ENCODE results near the gene AGPAT1.

The AGPAT1 gene

GRCh38 chr6:32218167-32218566 lies 42.3 kb upstream of the AGPAT1 start:
- H3K9me3 ChIP-seq = no peaks in the 10 kb centered on the region
- H3K4me3 ChIP-seq (ENCODE audit: low read depth in 1 of 2, low read length in 1 of 2) = no peak overlapping the region
- TF ChIP-seq CTCF (IDR thresholded peaks at IDR 0.05) = no peak
- no peaks in the 10 kb centered on the region for H3K4me1 ChIP-seq (ENCODE audit: control insufficient read depth in 1 of 2, insufficient read depth in 1 of 2, low read depth in 1 of 2, low read length in 1 of 2)
- no peak overlapping the region for H3K27ac ChIP-seq
- no peaks in the 10 kb centered on the region for H3K27me3 ChIP-seq
- no peaks in the 10 kb centered on the region for H3K36me3 ChIP-seq

- Histone ChIP-seq H3K27me3 (no peaks in the 10 kb centered on the region), H3K36me3 (no peaks in the 10 kb centered on the region), H3K9me3 (no peaks in the 10 kb centered on the region), H3K4me3 (ENCODE audit: low read depth in 1 of 2, low read length in 1 of 2) (no peak overlapping the region), H3K27ac (no peak overlapping the region), H3K4me1 (ENCODE audit: control insufficient read depth in 1 of 2, insufficient read depth in 1 of 2, low read depth in 1 of 2, low read length in 1 of 2) (no peaks in the 10 kb centered on the region)
- no peak for TF ChIP-seq CTCF (IDR thresholded peaks at IDR 0.05)
Observed at GRCh38 chr6:32216998-32217397, 41.1 kb upstream of the AGPAT1 start.

GRCh38 chr6:32216285-32216684 lies 40.4 kb upstream of the AGPAT1 start:
- Histone ChIP-seq H3K9me3 (no peaks in the 10 kb centered on the region), H3K27ac (no peak overlapping the region), H3K4me1 (ENCODE audit: control insufficient read depth in 1 of 2, insufficient read depth in 1 of 2, low read depth in 1 of 2, low read length in 1 of 2) (no peaks in the 10 kb centered on the region), H3K4me3 (ENCODE audit: low read depth in 1 of 2, low read length in 1 of 2) (no peak overlapping the region), H3K27me3 (no peaks in the 10 kb centered on the region), H3K36me3 (no peaks in the 10 kb centered on the region)
- no peak for TF ChIP-seq CTCF (IDR thresholded peaks at IDR 0.05)

- H3K27ac ChIP-seq = no peak overlapping the region
- TF ChIP-seq CTCF (IDR thresholded peaks at IDR 0.05) = no peak
- no peak overlapping the region for H3K4me3 ChIP-seq (ENCODE audit: low read depth in 1 of 2, low read length in 1 of 2)
- H3K27me3 ChIP-seq = no peaks in the 10 kb centered on the region
- no peaks in the 10 kb centered on the region for H3K4me1 ChIP-seq (ENCODE audit: control insufficient read depth in 1 of 2, insufficient read depth in 1 of 2, low read depth in 1 of 2, low read length in 1 of 2)
- H3K9me3 ChIP-seq = no peaks in the 10 kb centered on the region
- no peaks in the 10 kb centered on the region for H3K36me3 ChIP-seq
Observed at GRCh38 chr6:32215617-32216016, 39.7 kb upstream of the AGPAT1 start.

GRCh38 chr6:32214126-32214525 lies 38.2 kb upstream of the AGPAT1 start:
- Histone ChIP-seq H3K27ac (no peak overlapping the region), H3K27me3 (no peaks in the 10 kb centered on the region), H3K4me1 (ENCODE audit: control insufficient read depth in 1 of 2, insufficient read depth in 1 of 2, low read depth in 1 of 2, low read length in 1 of 2) (no peaks in the 10 kb centered on the region), H3K4me3 (ENCODE audit: low read depth in 1 of 2, low read length in 1 of 2) (no peak overlapping the region), H3K9me3 (no peaks in the 10 kb centered on the region), H3K36me3 (no peaks in the 10 kb centered on the region)
- TF ChIP-seq CTCF (IDR thresholded peaks at IDR 0.05) = no peak

- no peak for TF ChIP-seq CTCF (IDR thresholded peaks at IDR 0.05)
- Histone ChIP-seq H3K27me3 (no peaks in the 10 kb centered on the region), H3K27ac (no peak overlapping the region), H3K36me3 (no peaks in the 10 kb centered on the region), H3K9me3 (no peaks in the 10 kb centered on the region), H3K4me1 (ENCODE audit: control insufficient read depth in 1 of 2, insufficient read depth in 1 of 2, low read depth in 1 of 2, low read length in 1 of 2) (no peaks in the 10 kb centered on the region), H3K4me3 (ENCODE audit: low read depth in 1 of 2, low read length in 1 of 2) (no peak overlapping the region)
Observed at GRCh38 chr6:32213649-32214048, 37.8 kb upstream of the AGPAT1 start.

Measured in neutrophil (primary cell).